OCI-LY7 (cell line): ENCODE results near the gene UVSSA. TPM values are rescaled to one million over a fixed set of nuclear protein-coding genes. Genes with fewer than 3 reads are reported as not detected.

ENCODE experiments used
- BruUV-seq: library from RNA; stranded (reverse); fragments of 400-500 nt; replicated peaks from 2 replicates; lab custom pipeline; 2021; lab: Mats Ljungman, UMichigan
- CTCF ChIA-PET: fragments of 300-600 bp; sonication (Branson Sonifier 250); formaldehyde crosslinking; loops from one replicate; lab custom pipeline; 2022; ENCODE audit warnings: antibody characterized with exemption; ENCODE audit not compliant: unreplicated experiment; lab: Charles Lee
- POLR2A ChIA-PET: fragments of 300-600 bp; sonication (Branson Sonifier 250); formaldehyde crosslinking; loops from one replicate; lab custom pipeline; 2022; ENCODE audit warnings: antibody characterized with exemption; lab: Charles Lee
- DNase-seq: peaks from one replicate; pipeline ENCODE4 v3.0.0-alpha.2; 2015; ENCODE audit warnings: low spot score
- H2AFZ ChIP-seq: fragments of 200-600 bp; sonication (generic), shearing (Covaris generic); 2 replicates; pipeline ENCODE4 v1.6.1; 2014; ENCODE audit warnings: mild to moderate bottlenecking, antibody characterized with exemption, low read length, moderate library complexity
- H3K27ac ChIP-seq: fragments of 200-600 bp; sonication (generic); 2 replicates; pipeline ENCODE4 v1.5.1; 2014; ENCODE audit warnings: mixed run types, low read depth, mild to moderate bottlenecking, moderate library complexity, low read length, inconsistent platforms; ENCODE audit not compliant: poor library complexity, severe bottlenecking
- H3K36me3 ChIP-seq: fragments of 200-600 bp; sonication (generic); 2 replicates; pipeline ENCODE4 v1.6.1; 2014; ENCODE audit warnings: mild to moderate bottlenecking, antibody characterized with exemption, low read length, moderate library complexity, mixed read lengths; ENCODE audit not compliant: insufficient read depth
- H3K4me1 ChIP-seq: fragments of 200-600 bp; sonication (generic); 2 replicates; pipeline ENCODE4 v1.5.1; 2014; ENCODE audit warnings: mild to moderate bottlenecking, low read length; ENCODE audit not compliant: insufficient read depth, poor library complexity, severe bottlenecking
- H3K4me2 ChIP-seq: fragments of 200-600 bp; sonication (generic); 2 replicates; pipeline ENCODE4 v1.6.1; 2014; ENCODE audit warnings: mild to moderate bottlenecking, low read length
- H3K4me3 ChIP-seq: fragments of 200-600 bp; sonication (generic); 2 replicates; pipeline ENCODE4 v1.5.1; 2014; ENCODE audit warnings: mild to moderate bottlenecking, low read depth, low read length; ENCODE audit not compliant: poor library complexity, severe bottlenecking
- H3K79me2 ChIP-seq: fragments of 200-600 bp; sonication (generic); 2 replicates; pipeline ENCODE4 v1.6.1; 2016; ENCODE audit warnings: low read depth, mild to moderate bottlenecking, low read length, moderate library complexity, mixed read lengths; ENCODE audit not compliant: insufficient read depth
- H3K9me2 ChIP-seq: fragments of 200-600 bp; sonication (generic); 2 replicates; pipeline ENCODE4 v1.6.1; 2016; ENCODE audit warnings: mild to moderate bottlenecking, low read length, mixed read lengths; ENCODE audit not compliant: insufficient read depth
- H3K9me3 ChIP-seq: fragments of 200-600 bp; sonication (generic); 2 replicates; pipeline ENCODE4 v1.6.1; 2014; ENCODE audit warnings: mild to moderate bottlenecking, mixed run types, low read length, mixed read lengths
- H4K20me1 ChIP-seq: fragments of 200-600 bp; sonication (generic); 2 replicates; pipeline ENCODE4 v1.6.1; 2014; ENCODE audit warnings: mild to moderate bottlenecking, antibody characterized with exemption, low read length, moderate library complexity, mixed read lengths; ENCODE audit not compliant: insufficient read depth
- CTCF ChIP-seq: fragments of 200-600 bp; sonication (generic); conservative IDR thresholded peaks from 2 replicates; pipeline ENCODE4 v1.5.1; 2014; ENCODE audit warnings: mild to moderate bottlenecking, antibody characterized with exemption, low read length, moderate library complexity, mixed read lengths
- EZH2phosphoT487 ChIP-seq: fragments of 200-600 bp; sonication (generic); IDR thresholded peaks from 2 replicates; pipeline ENCODE4 v1.6.1; 2018; ENCODE audit warnings: low read depth, borderline replicate concordance, mild to moderate bottlenecking, mixed run types, antibody characterized with exemption, low read length, moderate library complexity, mixed read lengths
- intact Hi-C: fragments of 100-400 bp; cut with micrococcal nuclease; formaldehyde crosslinking; loops from one replicate; pipeline ENCODE4 v1.10.0; 2022; ENCODE audit not compliant: unreplicated experiment
- total RNA-seq, 2 experiments: library from RNA; depleted of rRNA in 1 of 2; stranded (reverse); fragments of >200 nt in 1 of 2; shearing (Covaris generic) in 1 of 2; gene quantifications; 2 replicates each; pipeline ENCODE4 v1.2.3, GENCODE V29; 2014 to 2022

Gene UVSSA
- total RNA-seq, 2 experiments from 2014 or later = 13.2 to 43.2 TPM

GRCh38 chr4:1395941-1396805, 49.2 kb downstream of the UVSSA start:
- POLR2A ChIA-PET = no interaction called here
- Histone ChIP-seq H3K27ac (no peak overlapping the region), H3K9me2 (no peaks in the 10 kb centered on the region), H3K9me3 (no peaks in the 10 kb centered on the region), H3K79me2 (no peaks in the 10 kb centered on the region), H3K36me3 (peaks cover 47% of the 10 kb centered on the region), H3K4me1 (no peaks in the 10 kb centered on the region), H3K4me2 (no peak overlapping the region), H2AFZ (no peak overlapping the region), H4K20me1 (no peaks in the 10 kb centered on the region), H3K4me3 (no peak overlapping the region)
- DNase-seq = no peak
- CTCF ChIA-PET = no interaction called here
- intact Hi-C loops = no loop called here
- TF ChIP-seq CTCF = no peak
- no peak for TF ChIP-seq EZH2phosphoT487
- BruUV-seq = no TSS peak

DNA sequence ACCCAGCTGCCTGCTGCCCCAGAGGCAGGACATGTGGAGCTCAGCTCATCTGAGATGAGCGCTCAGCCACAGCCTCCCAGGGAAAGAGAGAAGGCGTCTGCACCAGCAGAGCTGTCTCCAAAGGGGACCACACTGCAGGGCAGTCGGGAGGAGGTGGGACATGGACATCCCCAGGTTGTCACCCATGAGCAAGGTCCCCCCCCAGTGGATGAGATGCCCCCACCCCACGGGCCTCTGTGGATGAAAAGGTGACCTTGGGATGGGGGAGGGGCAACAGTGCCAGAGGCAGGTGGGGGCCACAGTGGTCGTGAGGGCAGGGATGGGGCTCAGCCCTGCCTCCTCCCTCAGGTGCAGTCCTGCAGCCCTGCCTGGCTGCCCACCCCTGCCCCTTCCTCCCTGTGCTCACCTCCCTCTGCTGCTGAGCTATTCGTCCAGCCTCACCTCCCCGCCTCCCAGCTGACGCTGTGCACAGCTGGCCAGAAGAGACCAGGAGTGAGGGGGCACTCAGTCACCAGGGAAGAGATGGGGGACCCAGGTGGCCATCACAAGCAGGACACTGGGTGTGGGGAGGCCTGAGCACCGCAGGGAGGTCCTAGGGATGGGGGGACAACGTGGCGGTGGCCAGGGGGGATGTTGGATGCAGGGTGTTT, 49.9 kb downstream of the UVSSA start:
- no peaks in the 10 kb centered on the region for H3K4me1 ChIP-seq
- no peaks in the 10 kb centered on the region for H3K79me2 ChIP-seq
- peaks cover 39% of the 10 kb centered on the region for H3K36me3 ChIP-seq
- no peak overlapping the region for H3K27ac ChIP-seq
- TF ChIP-seq CTCF (no peak), EZH2phosphoT487 (no peak)
- intact Hi-C loops = no loop called here
- no peaks in the 10 kb centered on the region for H4K20me1 ChIP-seq
- H3K9me2 ChIP-seq = no peaks in the 10 kb centered on the region
- no TSS peak for BruUV-seq
- no peak overlapping the region for H3K4me3 ChIP-seq
- H2AFZ ChIP-seq = no peak overlapping the region
- CTCF ChIA-PET = no interaction called here
- no peak overlapping the region for H3K4me2 ChIP-seq
- DNase-seq = no peak
- POLR2A ChIA-PET = no interaction called here
- H3K9me3 ChIP-seq = no peaks in the 10 kb centered on the region
